Activated T-cell treated with anti-CD3 and anti-CD28 coated beads for 4 hours (primary cell): ENCODE measurements around the gene ZNF584.
A peak's percentile ranks its signal among the peaks of the same experiment; 100 is the strongest.
"Not testable (repeated sequence)": the region's sequence is repeated elsewhere in the genome, so short reads cannot be mapped to it uniquely, and the experiment has no call there.

Experiments
- DNase-seq: peaks from one replicate; pipeline ENCODE4 v3.0.0-alpha.2; 2020

The ZNF584 gene

GRCh38 chr19:58408152-58409009 is at the start of gene ZNF584:
Gene ZNF584, plus strand, starts transcription at chr19:58408649. Its CDS starts 499 bp downstream, at chr19:58409148.
- peak; percentile 92 for DNase-seq

- DNase-seq = peak; percentile 25
Observed at GRCh38 chr19:58361900-58362271, 46.6 kb upstream of the ZNF584 start.

GRCh38 chr19:58362272-58362994 is 46.0 kb upstream of the ZNF584 start, which contains the start of gene ZNF497:
Gene ZNF497, minus strand, starts transcription at chr19:58362751. Its CDS starts 5,116 bp downstream, at chr19:58357635.
- DNase-seq = peak; percentile 94

GRCh38 chr19:58364146-58364545 is 44.3 kb upstream of the ZNF584 start:
- DNase-seq = no peak

- DNase-seq = no peak
Observed at GRCh38 chr19:58366585-58367430, 41.6 kb upstream of the ZNF584 start.

GRCh38 chr19:58367698-58368454 is 40.6 kb upstream of the ZNF584 start:
- DNase-seq = no peak

GRCh38 chr19:58368561-58369360 is 39.7 kb upstream of the ZNF584 start:
- no peak for DNase-seq

- DNase-seq = no peak
Observed at GRCh38 chr19:58372311-58373133, 35.9 kb upstream of the ZNF584 start.

- DNase-seq = no peak
Observed at GRCh38 chr19:58374200-58374599, 34.2 kb upstream of the ZNF584 start.

GRCh38 chr19:58376724-58377123 is 31.7 kb upstream of the ZNF584 start:
- DNase-seq = not testable (repeated sequence)

GRCh38 chr19:58379246-58379645 is 29.2 kb upstream of the ZNF584 start:
- no peak for DNase-seq

GRCh38 chr19:58380037-58380661 is 28.3 kb upstream of the ZNF584 start:
- DNase-seq = no peak

GRCh38 chr19:58380662-58381459 is 27.6 kb upstream of the ZNF584 start, which contains the start of gene ZNF837:
Gene ZNF837, minus strand, starts transcription at chr19:58381030. Its CDS starts 11,698 bp downstream, at chr19:58369332.
- peak; percentile 94 for DNase-seq

GRCh38 chr19:58381460-58382212 is 26.8 kb upstream of the ZNF584 start:
- DNase-seq = no peak

- DNase-seq = no peak
Observed at GRCh38 chr19:58382997-58383603, 25.3 kb upstream of the ZNF584 start.

GRCh38 chr19:58385313-58385890 is 23.0 kb upstream of the ZNF584 start:
- DNase-seq = no peak

GRCh38 chr19:58385891-58386575 is 22.4 kb upstream of the ZNF584 start:
- DNase-seq = no peak
